Astrocyte (in vitro differentiated cells and primary cell): Measurements from ENCODE around the gene PIH1D1.

Experiments used
- CTCF ChIP-seq: IDR thresholded peaks from 2 replicates; pipeline ENCODE4 v1.5.1; 2011; ENCODE audit warnings: low read depth, mild to moderate bottlenecking, inconsistent platforms, low read length, moderate library complexity; ENCODE audit not compliant: insufficient read depth
- EZH2 ChIP-seq: IDR thresholded peaks from 2 replicates; pipeline ENCODE4 v1.6.1; 2012; ENCODE audit warnings: mild to moderate bottlenecking, low read length, inconsistent platforms; ENCODE audit not compliant: insufficient read depth

- TF ChIP-seq CTCF, result peak; percentile 55
- TF ChIP-seq EZH2, result no peak
Observed at GRCh38 chr19:49443366-49444099, 8.1 kb downstream of the PIH1D1 start.
